HEK293 (cell line): ENCODE measurements around the gene UVSSA.

Source experiments
- CTCF ChIA-PET: fragments of 350-600 bp; formaldehyde crosslinking; extraction: SDS; loops from one replicate; lab custom pipeline; 2021; ENCODE audit warnings: antibody characterized with exemption; lab: Yijun Ruan, JAX
- POLR2A ChIA-PET: fragments of 300-600 bp; formaldehyde crosslinking; extraction: SDS; loops from one replicate; lab custom pipeline; 2020; ENCODE audit warnings: antibody characterized with exemption, inconsistent platforms; lab: Yijun Ruan, JAX
- H3K27ac ChIP-seq: fragments of 200-500 bp; sonication (Bioruptor generic); 2 replicates; pipeline ENCODE4 v1.5.1; 2014; ENCODE audit warnings: low read depth, low read length, control low read depth, inconsistent platforms; ENCODE audit errors: extremely low read depth
- H3K36me3 ChIP-seq, 2 experiments: fragments of 200-500 bp in 1 of 2; sonication (Bioruptor generic) in 1 of 2; 1 replicate in 1 of 2; 2 replicates in 1 of 2; pipeline ENCODE4 v1.5.1; 2014 to 2017; ENCODE audit warnings: inconsistent platforms in 2 of 2, low read length in 2 of 2; ENCODE audit not compliant: control insufficient read depth in 2 of 2, insufficient read depth in 1 of 2
- H3K4me1 ChIP-seq: fragments of 200-500 bp; sonication (Bioruptor generic); 2 replicates; pipeline ENCODE4 v1.5.1; 2014; ENCODE audit warnings: mild to moderate bottlenecking, low read length, inconsistent platforms; ENCODE audit not compliant: control insufficient read depth, insufficient read depth
- H3K4me3 ChIP-seq: 2 replicates; pipeline ENCODE4 v1.5.1; 2011; ENCODE audit warnings: low read depth, mild to moderate bottlenecking, control low read depth, low read length, moderate library complexity
- H3K9me3 ChIP-seq: fragments of 200-500 bp; sonication (Bioruptor generic); 2 replicates; pipeline ENCODE4 v1.5.1; 2014; ENCODE audit warnings: low read depth, low read length, inconsistent platforms; ENCODE audit not compliant: control insufficient read depth, insufficient read depth
- KLF7 ChIP-seq: fragments of 450-650 bp; formaldehyde crosslinking; IDR thresholded peaks from 2 replicates; pipeline ENCODE4 v1.5.1; 2016; ENCODE audit warnings: missing biosample characterization, missing genetic modification characterization, borderline replicate concordance
- OVOL3 ChIP-seq: fragments of 450-650 bp; formaldehyde crosslinking; IDR thresholded peaks from 2 replicates; pipeline ENCODE4 v1.5.1; 2016; ENCODE audit warnings: missing biosample characterization, missing genetic modification characterization
- YY1 ChIP-seq: fragments of 450-650 bp; formaldehyde crosslinking; IDR thresholded peaks from 2 replicates; pipeline ENCODE4 v1.5.1; 2018; ENCODE audit warnings: missing biosample characterization, missing genetic modification characterization
- ZBTB26 ChIP-seq: fragments of 450-650 bp; formaldehyde crosslinking; optimal IDR thresholded peaks from 2 replicates; pipeline ENCODE3; 2016; ENCODE audit warnings: missing biosample characterization, mild to moderate bottlenecking, missing genetic modification characterization
- ZNF138 ChIP-seq: fragments of 450-650 bp; formaldehyde crosslinking; IDR thresholded peaks from 2 replicates; pipeline ENCODE4 v1.5.1; 2016; ENCODE audit warnings: missing biosample characterization, missing genetic modification characterization, borderline replicate concordance
- ZNF146 ChIP-seq: fragments of 450-650 bp; formaldehyde crosslinking; IDR thresholded peaks from 2 replicates; pipeline ENCODE4 v1.5.1; 2016; ENCODE audit warnings: missing biosample characterization, missing genetic modification characterization
- ZNF148 ChIP-seq: fragments of 450-650 bp; formaldehyde crosslinking; IDR thresholded peaks from 2 replicates; pipeline ENCODE4 v1.5.0; 2017; ENCODE audit warnings: missing biosample characterization, missing genetic modification characterization, borderline replicate concordance
- ZNF155 ChIP-seq: fragments of 450-650 bp; formaldehyde crosslinking; IDR thresholded peaks from 2 replicates; pipeline ENCODE4 v1.5.1; 2016; ENCODE audit warnings: missing biosample characterization, missing genetic modification characterization
- ZNF174 ChIP-seq: fragments of 450-650 bp; formaldehyde crosslinking; IDR thresholded peaks from 2 replicates; pipeline ENCODE4 v1.5.0; 2017; ENCODE audit warnings: missing biosample characterization, mild to moderate bottlenecking, missing genetic modification characterization
- ZNF274 ChIP-seq, 2 experiments: fragments of 200-500 bp in 1 of 2; fragments of 450-650 bp in 1 of 2; sonication (Bioruptor generic) in 1 of 2; formaldehyde crosslinking in 1 of 2; IDR thresholded peaks; 2 replicates each; pipeline versions ENCODE4 v1.5.1 to v1.6.1; 2014 to 2016; ENCODE audit warnings: borderline replicate concordance in 1 of 2, inconsistent platforms in 1 of 2, low read length in 1 of 2, missing biosample characterization in 1 of 2, missing genetic modification characterization in 1 of 2
- ZNF280C ChIP-seq: fragments of 450-650 bp; formaldehyde crosslinking; IDR thresholded peaks from 2 replicates; pipeline ENCODE4 v1.5.1; 2016; ENCODE audit warnings: missing biosample characterization, missing genetic modification characterization
- ZNF324 ChIP-seq: fragments of 450-650 bp; formaldehyde crosslinking; IDR thresholded peaks from 2 replicates; pipeline ENCODE4 v1.5.1; 2016; ENCODE audit warnings: missing biosample characterization, missing genetic modification characterization
- ZNF362 ChIP-seq: fragments of 450-650 bp; formaldehyde crosslinking; IDR thresholded peaks from 2 replicates; pipeline ENCODE4 v1.5.1; 2016; ENCODE audit warnings: missing biosample characterization, missing genetic modification characterization
- ZNF394 ChIP-seq: fragments of 450-650 bp; formaldehyde crosslinking; IDR thresholded peaks from 2 replicates; pipeline ENCODE4 v1.5.1; 2016; ENCODE audit warnings: missing biosample characterization, missing genetic modification characterization, mild to moderate bottlenecking, moderate library complexity, borderline replicate concordance
- ZNF473 ChIP-seq: fragments of 450-650 bp; formaldehyde crosslinking; IDR thresholded peaks from 2 replicates; pipeline ENCODE4 v1.5.1; 2017; ENCODE audit warnings: missing biosample characterization, missing genetic modification characterization
- ZNF514 ChIP-seq: fragments of 450-650 bp; formaldehyde crosslinking; IDR thresholded peaks from 2 replicates; pipeline ENCODE4 v1.5.1; 2016; ENCODE audit warnings: missing biosample characterization, missing genetic modification characterization
- ZNF530 ChIP-seq: fragments of 450-650 bp; formaldehyde crosslinking; IDR thresholded peaks from 2 replicates; pipeline ENCODE4 v1.5.1; 2016; ENCODE audit warnings: low read depth, missing biosample characterization, missing genetic modification characterization
- ZNF549 ChIP-seq: fragments of 450-650 bp; IDR thresholded peaks from 2 replicates; pipeline ENCODE4 v1.5.1; 2018; ENCODE audit warnings: missing biosample characterization, missing genetic modification characterization, mild to moderate bottlenecking, inconsistent platforms, moderate library complexity
- ZNF558 ChIP-seq: fragments of 450-650 bp; formaldehyde crosslinking; IDR thresholded peaks from 2 replicates; pipeline ENCODE4 v1.5.1; 2016; ENCODE audit warnings: missing biosample characterization, missing genetic modification characterization
- ZNF664 ChIP-seq: fragments of 450-650 bp; formaldehyde crosslinking; IDR thresholded peaks from 2 replicates; pipeline ENCODE4 v1.5.1; 2016; ENCODE audit warnings: missing biosample characterization, missing genetic modification characterization
- ZNF707 ChIP-seq: fragments of 450-650 bp; formaldehyde crosslinking; IDR thresholded peaks from 2 replicates; pipeline ENCODE4 v1.5.1; 2016; ENCODE audit warnings: missing biosample characterization, missing genetic modification characterization
- ZNF747 ChIP-seq: fragments of 450-650 bp; formaldehyde crosslinking; IDR thresholded peaks from 2 replicates; pipeline ENCODE4 v1.5.1; 2016; ENCODE audit warnings: missing biosample characterization, missing genetic modification characterization
- ZNF791 ChIP-seq: fragments of 450-650 bp; formaldehyde crosslinking; IDR thresholded peaks from 2 replicates; pipeline ENCODE4 v1.5.1; 2016; ENCODE audit warnings: missing biosample characterization, missing genetic modification characterization

UVSSA gene

GRCh38 chr4:1302159-1302558, 44.8 kb upstream of the UVSSA start:
- TF ChIP-seq ZNF394 (no peak), ZNF747 (tag by site-specific recombination) (no peak), ZNF274 (IDR thresholded peaks at IDR 0.05; ENCODE audit: low read length) (no peak), ZNF274 (tag by site-specific recombination; IDR thresholded peaks at IDR 0.05; ENCODE audit: borderline replicate concordance) (no peak), ZBTB26 (tag by site-specific recombination) (no peak), ZNF558 (tag by site-specific recombination) (no peak), ZNF362 (no peak)
- no peak overlapping the region for H3K27ac ChIP-seq
- ChIA-PET CTCF (no interaction called here), POLR2A (no interaction called here)
- H3K36me3 ChIP-seq: peaks cover 0 to 46% of the 10 kb centered on the region in 2 experiments; a peak in 2 of 3 replicates
- H3K4me1 ChIP-seq: no peaks in the 10 kb centered on the region
- no peak overlapping the region for H3K4me3 ChIP-seq
- H3K9me3 ChIP-seq: no peaks in the 10 kb centered on the region

GRCh38 chr4:1305261-1305711, 41.7 kb upstream of the UVSSA start:
- Histone ChIP-seq H3K4me3 (no peak overlapping the region), H3K36me3 (peaks cover 0 to 19% of the 10 kb centered on the region in 2 experiments; a peak in 2 of 3 replicates), H3K9me3 (no peaks in the 10 kb centered on the region), H3K27ac (no peak overlapping the region)
- ChIA-PET POLR2A (no interaction called here), CTCF (no interaction called here)
- TF ChIP-seq ZNF664 (tag by site-specific recombination) (no peak), ZNF148 (no peak), YY1 (no peak), ZNF155 (tag by site-specific recombination) (no peak), ZNF174 (tag by site-specific recombination) (no peak), ZBTB26 (tag by site-specific recombination) (no peak), ZNF530 (no peak), ZNF514 (tag by site-specific recombination) (no peak), ZNF324 (no peak), KLF7 (tag by site-specific recombination) (no peak), ZNF138 (tag by site-specific recombination) (no peak), OVOL3 (tag by site-specific recombination) (no peak), ZNF791 (tag by site-specific recombination) (no peak), ZNF280C (tag by site-specific recombination) (no peak), ZNF146 (tag by site-specific recombination) (no peak), ZNF707 (tag by site-specific recombination) (no peak), ZNF473 (tag by site-specific recombination) (no peak), ZNF549 (tag by site-specific recombination) (no peak)
- TF ChIP-seq, all 188 proteins: peak for 0
- no peaks in the 10 kb centered on the region for H3K4me1 ChIP-seq
